WTC11 (cell line): ENCODE measurements around the gene TRIP11.

ENCODE experiments used
- ETV6 ChIP-seq: sonication (generic); formaldehyde crosslinking; IDR thresholded peaks from 2 replicates; pipeline ENCODE4 v1.8.1; 2022; ENCODE audit warnings: mild to moderate bottlenecking, missing genetic modification reagents
- GABPB1 ChIP-seq: sonication (generic); formaldehyde crosslinking; IDR thresholded peaks from 2 replicates; pipeline ENCODE4 v1.8.1; 2023; ENCODE audit warnings: mild to moderate bottlenecking, missing genetic modification reagents
- NR2C2 ChIP-seq: sonication (generic); formaldehyde crosslinking; IDR thresholded peaks from 2 replicates; pipeline ENCODE4 v1.8.0; 2022; ENCODE audit warnings: mild to moderate bottlenecking, missing genetic modification reagents
- TF ChIP-seq, protein P1 (sequence below): fragments of 200-600 bp; IDR thresholded peaks from 2 replicates; pipeline ENCODE4 v1.8.0; 2022; ENCODE audit warnings: antibody characterized with exemption
- TF ChIP-seq, protein P2 (sequence below): fragments of 250-450 bp; sonication (Bioruptor Pico); IDR thresholded peaks from 2 replicates; pipeline ENCODE4 v1.8.0; 2021; ENCODE audit warnings: mild to moderate bottlenecking
- TF ChIP-seq, protein P3 (sequence below): sonication (generic); formaldehyde crosslinking; conservative IDR thresholded peaks from 2 replicates; pipeline ENCODE4 v1.8.1; 2022; ENCODE audit warnings: mild to moderate bottlenecking, missing genetic modification reagents
- TF ChIP-seq, protein P4 (sequence below): sonication (generic); formaldehyde crosslinking; IDR thresholded peaks from 2 replicates; pipeline ENCODE4 v1.8.0; 2022; ENCODE audit warnings: mild to moderate bottlenecking, missing genetic modification reagents
- TF ChIP-seq, protein P5 (sequence below): fragments of 250-450 bp; sonication (Bioruptor Pico); IDR thresholded peaks from 2 replicates; pipeline ENCODE4 v2.1.2; 2022; ENCODE audit warnings: mild to moderate bottlenecking, moderate library complexity
- TF ChIP-seq, protein P6 (sequence below): sonication (generic); formaldehyde crosslinking; IDR thresholded peaks from 2 replicates; pipeline ENCODE4 v1.8.1; 2022; ENCODE audit warnings: low read depth, mild to moderate bottlenecking, moderate library complexity, missing genetic modification reagents, borderline replicate concordance

DNA sequence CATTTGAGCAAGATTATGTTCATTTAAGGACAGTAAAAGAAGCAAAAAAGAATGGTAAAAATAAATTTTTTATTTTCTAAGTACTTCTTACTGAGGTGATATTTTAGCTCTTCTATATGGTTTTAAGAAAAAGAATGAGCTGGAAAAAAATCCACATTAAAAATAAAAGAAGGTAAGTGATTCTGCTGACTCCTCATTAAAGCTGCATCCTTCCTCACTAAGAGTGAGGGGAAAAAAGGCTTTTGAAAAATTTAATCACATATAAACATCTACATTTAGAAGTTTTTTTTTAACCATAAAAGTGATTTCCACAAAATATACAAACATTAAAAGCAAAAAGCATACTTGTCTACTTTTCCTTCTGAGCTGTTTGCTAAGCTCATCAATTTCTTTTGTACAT lies 64.1 kb downstream of the TRIP11 start:
- TF ChIP-seq, protein P1, sequence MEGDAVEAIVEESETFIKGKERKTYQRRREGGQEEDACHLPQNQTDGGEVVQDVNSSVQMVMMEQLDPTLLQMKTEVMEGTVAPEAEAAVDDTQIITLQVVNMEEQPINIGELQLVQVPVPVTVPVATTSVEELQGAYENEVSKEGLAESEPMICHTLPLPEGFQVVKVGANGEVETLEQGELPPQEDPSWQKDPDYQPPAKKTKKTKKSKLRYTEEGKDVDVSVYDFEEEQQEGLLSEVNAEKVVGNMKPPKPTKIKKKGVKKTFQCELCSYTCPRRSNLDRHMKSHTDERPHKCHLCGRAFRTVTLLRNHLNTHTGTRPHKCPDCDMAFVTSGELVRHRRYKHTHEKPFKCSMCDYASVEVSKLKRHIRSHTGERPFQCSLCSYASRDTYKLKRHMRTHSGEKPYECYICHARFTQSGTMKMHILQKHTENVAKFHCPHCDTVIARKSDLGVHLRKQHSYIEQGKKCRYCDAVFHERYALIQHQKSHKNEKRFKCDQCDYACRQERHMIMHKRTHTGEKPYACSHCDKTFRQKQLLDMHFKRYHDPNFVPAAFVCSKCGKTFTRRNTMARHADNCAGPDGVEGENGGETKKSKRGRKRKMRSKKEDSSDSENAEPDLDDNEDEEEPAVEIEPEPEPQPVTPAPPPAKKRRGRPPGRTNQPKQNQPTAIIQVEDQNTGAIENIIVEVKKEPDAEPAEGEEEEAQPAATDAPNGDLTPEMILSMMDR = no peak
- TF ChIP-seq, protein P2, sequence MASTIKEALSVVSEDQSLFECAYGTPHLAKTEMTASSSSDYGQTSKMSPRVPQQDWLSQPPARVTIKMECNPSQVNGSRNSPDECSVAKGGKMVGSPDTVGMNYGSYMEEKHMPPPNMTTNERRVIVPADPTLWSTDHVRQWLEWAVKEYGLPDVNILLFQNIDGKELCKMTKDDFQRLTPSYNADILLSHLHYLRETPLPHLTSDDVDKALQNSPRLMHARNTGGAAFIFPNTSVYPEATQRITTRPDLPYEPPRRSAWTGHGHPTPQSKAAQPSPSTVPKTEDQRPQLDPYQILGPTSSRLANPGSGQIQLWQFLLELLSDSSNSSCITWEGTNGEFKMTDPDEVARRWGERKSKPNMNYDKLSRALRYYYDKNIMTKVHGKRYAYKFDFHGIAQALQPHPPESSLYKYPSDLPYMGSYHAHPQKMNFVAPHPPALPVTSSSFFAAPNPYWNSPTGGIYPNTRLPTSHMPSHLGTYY (CRISPR knock-in tag) = no peak
- TF ChIP-seq, protein P3, sequence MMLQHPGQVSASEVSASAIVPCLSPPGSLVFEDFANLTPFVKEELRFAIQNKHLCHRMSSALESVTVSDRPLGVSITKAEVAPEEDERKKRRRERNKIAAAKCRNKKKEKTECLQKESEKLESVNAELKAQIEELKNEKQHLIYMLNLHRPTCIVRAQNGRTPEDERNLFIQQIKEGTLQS (CRISPR knock-in tag) = no peak
- no peak for TF ChIP-seq NR2C2 (CRISPR knock-in tag)
- TF ChIP-seq ETV6 (CRISPR knock-in tag) = no peak
- TF ChIP-seq, protein P4, sequence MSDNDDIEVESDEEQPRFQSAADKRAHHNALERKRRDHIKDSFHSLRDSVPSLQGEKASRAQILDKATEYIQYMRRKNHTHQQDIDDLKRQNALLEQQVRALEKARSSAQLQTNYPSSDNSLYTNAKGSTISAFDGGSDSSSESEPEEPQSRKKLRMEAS (CRISPR knock-in tag) = no peak
- TF ChIP-seq GABPB1 (CRISPR knock-in tag) = no peak
- TF ChIP-seq, protein P5, sequence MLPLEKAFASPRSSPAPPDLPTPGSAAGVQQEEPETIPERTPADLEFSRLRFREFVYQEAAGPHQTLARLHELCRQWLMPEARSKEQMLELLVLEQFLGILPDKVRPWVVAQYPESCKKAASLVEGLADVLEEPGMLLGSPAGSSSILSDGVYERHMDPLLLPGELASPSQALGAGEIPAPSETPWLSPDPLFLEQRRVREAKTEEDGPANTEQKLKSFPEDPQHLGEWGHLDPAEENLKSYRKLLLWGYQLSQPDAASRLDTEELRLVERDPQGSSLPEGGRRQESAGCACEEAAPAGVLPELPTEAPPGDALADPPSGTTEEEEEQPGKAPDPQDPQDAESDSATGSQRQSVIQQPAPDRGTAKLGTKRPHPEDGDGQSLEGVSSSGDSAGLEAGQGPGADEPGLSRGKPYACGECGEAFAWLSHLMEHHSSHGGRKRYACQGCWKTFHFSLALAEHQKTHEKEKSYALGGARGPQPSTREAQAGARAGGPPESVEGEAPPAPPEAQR (CRISPR knock-in tag) = no peak
- TF ChIP-seq, protein P6, sequence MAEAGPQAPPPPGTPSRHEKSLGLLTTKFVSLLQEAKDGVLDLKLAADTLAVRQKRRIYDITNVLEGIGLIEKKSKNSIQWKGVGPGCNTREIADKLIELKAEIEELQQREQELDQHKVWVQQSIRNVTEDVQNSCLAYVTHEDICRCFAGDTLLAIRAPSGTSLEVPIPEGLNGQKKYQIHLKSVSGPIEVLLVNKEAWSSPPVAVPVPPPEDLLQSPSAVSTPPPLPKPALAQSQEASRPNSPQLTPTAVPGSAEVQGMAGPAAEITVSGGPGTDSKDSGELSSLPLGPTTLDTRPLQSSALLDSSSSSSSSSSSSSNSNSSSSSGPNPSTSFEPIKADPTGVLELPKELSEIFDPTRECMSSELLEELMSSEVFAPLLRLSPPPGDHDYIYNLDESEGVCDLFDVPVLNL (CRISPR knock-in tag) = no peak
